Esophagus muscularis mucosa (tissue), 4 donors: ENCODE measurements around the gene TMEM80. TPM values are rescaled to one million over a fixed set of nuclear protein-coding genes. Genes with fewer than 3 reads are reported as not detected.
"Not testable (repeated sequence)": the region's sequence is repeated elsewhere in the genome, so short reads cannot be mapped to it uniquely, and the experiment has no call there.

Experiments used
- DNase-seq: peaks from one replicate; pipeline ENCODE4 v3.0.0-alpha.2; 2017; ENCODE audit errors: extremely low spot score
- H3K27ac ChIP-seq, 4 donors: fragments of 200-600 bp; sonication (generic); replicated peaks in 1 of 4; 1 replicate in 3 of 4; 2 replicates in 1 of 4; pipeline ENCODE4 v1.5.1; 2016 to 2019; ENCODE audit warnings: mild to moderate bottlenecking in 1 of 4
- H3K27me3 ChIP-seq, 4 donors: fragments of 200-600 bp; sonication (generic); one replicate each; pipeline versions ENCODE4 v1.5.1 to v1.6.0; 2016 to 2019
- H3K36me3 ChIP-seq, 4 donors: fragments of 200-600 bp; sonication (generic); one replicate each; pipeline ENCODE4 v1.5.1; 2016 to 2019
- H3K4me1 ChIP-seq, 4 donors: fragments of 200-600 bp; sonication (generic); one replicate each; pipeline ENCODE4 v1.5.1; 2016 to 2019
- H3K4me3 ChIP-seq, 4 donors: fragments of 200-600 bp; sonication (generic); 1 replicate in 2 of 4; 2 replicates in 2 of 4; pipeline ENCODE4 v1.5.1; 2016 to 2019; ENCODE audit warnings: mild to moderate bottlenecking in 4 of 4, moderate library complexity in 1 of 4
- H3K9me3 ChIP-seq, 4 donors: fragments of 200-600 bp; sonication (generic); 1 replicate in 3 of 4; 2 replicates in 1 of 4; pipeline ENCODE4 v1.5.1; 2016 to 2019
- CTCF ChIP-seq, 3 experiments: fragments of 200-600 bp in 2 of 3; fragments of 450-650 bp in 1 of 3; sonication (generic) in 2 of 3; IDR thresholded peaks; one replicate each; pipeline ENCODE4 v1.5.1; 2017 to 2019; ENCODE audit warnings: antibody characterized with exemption in 3 of 3, mild to moderate bottlenecking in 2 of 3, moderate library complexity in 1 of 3
- EP300 ChIP-seq: sonication (generic); formaldehyde crosslinking; IDR thresholded peaks from one replicate; pipeline ENCODE4 v1.6.1; 2017; ENCODE audit warnings: antibody characterized with exemption
- POLR2A ChIP-seq: fragments of 450-650 bp; IDR thresholded peaks from one replicate; pipeline ENCODE4 v1.6.1; 2017; ENCODE audit warnings: antibody characterized with exemption, moderate library complexity, mild to moderate bottlenecking, low read depth
- POLR2AphosphoS5 ChIP-seq, 2 donors: sonication (generic); formaldehyde crosslinking; IDR thresholded peaks; one replicate each; pipeline ENCODE4 v1.6.1; 2017; ENCODE audit warnings: antibody characterized with exemption in 2 of 2
- WGBS: methylation state at CpG from one replicate; pipeline ENCODE4 v1.1.5; 2018; 5-methylcytosine and 5-hydroxymethylcytosine counted together
- intact Hi-C: fragments of 100-400 bp; cut with DNase I; formaldehyde crosslinking; loops from one replicate; pipeline ENCODE4 v1.15.1; 2023
- total RNA-seq, 4 donors: library from RNA; depleted of rRNA; stranded (reverse); fragments of >200 nt; gene quantifications; one replicate each; pipeline versions ENCODE4 v1.1.0 to v1.2.1, GENCODE V29; 2016

TMEM80 gene
- total RNA-seq, 4 donors from 2014 or later = 27.4 to 55.2 (median 39.6) TPM

GRCh38 chr11:653837-654236 is 41.8 kb upstream of the TMEM80 start:
- intact Hi-C loops = no loop called here
- 88% methylated on average over 15 of the region's 15 CpGs for WGBS
- H3K36me3 ChIP-seq = peaks cover 12 to 75% (median 33%) of the 10 kb centered on the region in 4 donors

GRCh38 chr11:654444-654843 is 41.2 kb upstream of the TMEM80 start:
- DNase-seq, H3K9me3 ChIP-seq, H3K27me3 ChIP-seq, H3K27ac ChIP-seq, H3K4me3 ChIP-seq, intact Hi-C loops, H3K4me1 ChIP-seq: not testable (repeated sequence)
- H3K36me3 ChIP-seq = peaks cover 16 to 75% (median 38%) of the 10 kb centered on the region in 4 donors
- WGBS = 91% methylated on average over 6 of the region's 12 CpGs

More at GRCh38 chr11:653837-654236, 41.8 kb upstream of the TMEM80 start:
- H3K9me3 ChIP-seq = no peaks in the 10 kb centered on the region
- H3K27ac ChIP-seq = no peak overlapping the region
- H3K27me3 ChIP-seq = no peaks in the 10 kb centered on the region
- no peak for TF ChIP-seq POLR2A
- no peak for TF ChIP-seq CTCF (IDR thresholded peaks at IDR 0.05)
- TF ChIP-seq POLR2AphosphoS5 (IDR thresholded peaks at IDR 0.05) = no peak
- TF ChIP-seq EP300 = no peak
- no peak overlapping the region for H3K4me3 ChIP-seq
- DNase-seq = no peak
- no peaks in the 10 kb centered on the region for H3K4me1 ChIP-seq

- no peak overlapping the region for H3K27ac ChIP-seq
- DNase-seq = no peak
- 92% methylated on average over 29 of the region's 30 CpGs for WGBS
- H3K9me3 ChIP-seq = no peaks in the 10 kb centered on the region
- intact Hi-C loops = no loop called here
- H3K36me3 ChIP-seq = peaks cover 20 to 79% (median 44%) of the 10 kb centered on the region in 4 donors
- no peaks in the 10 kb centered on the region for H3K27me3 ChIP-seq
- H3K4me1 ChIP-seq = no peaks in the 10 kb centered on the region
- TF ChIP-seq EP300 (no peak), CTCF (IDR thresholded peaks at IDR 0.05) (no peak), POLR2AphosphoS5 (IDR thresholded peaks at IDR 0.05) (no peak)
- H3K4me3 ChIP-seq = no peak overlapping the region
Measured at GRCh38 chr11:655036-655726, 40.4 kb upstream of the TMEM80 start.

- intact Hi-C loops = no loop called here
- WGBS = 91% methylated on average over 6 of the region's 14 CpGs
- DNase-seq = no peak
- Histone ChIP-seq H3K9me3 (no peaks in the 10 kb centered on the region), H3K27ac (no peak overlapping the region), H3K27me3 (no peaks in the 10 kb centered on the region), H3K4me3 (no peak overlapping the region), H3K36me3 (peaks cover 20 to 78% (median 49%) of the 10 kb centered on the region in 4 donors), H3K4me1 (no peaks in the 10 kb centered on the region)
- TF ChIP-seq POLR2A (no peak), CTCF (IDR thresholded peaks at IDR 0.05) (no peak), EP300 (no peak), POLR2AphosphoS5 (IDR thresholded peaks at IDR 0.05) (no peak)
Measured at GRCh38 chr11:656426-656825, 39.2 kb upstream of the TMEM80 start.

GRCh38 chr11:656866-657265 is 38.8 kb upstream of the TMEM80 start:
- WGBS = 80% methylated on average over 7 of the region's 7 CpGs
- no peaks in the 10 kb centered on the region for H3K27me3 ChIP-seq
- no peak overlapping the region for H3K4me3 ChIP-seq
- H3K9me3 ChIP-seq = no peaks in the 10 kb centered on the region
- peaks cover 20 to 80% (median 54%) of the 10 kb centered on the region in 4 donors for H3K36me3 ChIP-seq
- TF ChIP-seq POLR2A (no peak), CTCF (IDR thresholded peaks at IDR 0.05) (no peak), POLR2AphosphoS5 (IDR thresholded peaks at IDR 0.05) (no peak), EP300 (no peak)
- H3K4me1 ChIP-seq = no peaks in the 10 kb centered on the region
- DNase-seq = no peak
- intact Hi-C loops = no loop called here
- H3K27ac ChIP-seq = no peak overlapping the region
